Stomach smooth muscle (tissue), 2 donors: ENCODE measurements around the gene CARMIL3.
"Not testable (repeated sequence)": the region's sequence is repeated elsewhere in the genome, so short reads cannot be mapped to it uniquely, and the experiment has no call there.

Experiments
- H3K27ac ChIP-seq: one replicate; pipeline ENCODE4 v1.7.0; 2013; ENCODE audit warnings: mild to moderate bottlenecking, low read length, inconsistent platforms
- H3K27me3 ChIP-seq, 2 donors: one replicate each; pipeline ENCODE4 v1.7.0; 2013; ENCODE audit warnings: low read length in 2 of 2; ENCODE audit not compliant: insufficient read depth in 2 of 2, control insufficient read depth in 1 of 2
- H3K36me3 ChIP-seq, 2 donors: one replicate each; pipeline ENCODE4 v1.7.0; 2013; ENCODE audit warnings: low read length in 2 of 2; ENCODE audit not compliant: control insufficient read depth in 2 of 2, insufficient read depth in 2 of 2
- H3K4me1 ChIP-seq: one replicate; pipeline ENCODE4 v1.7.0; 2013; ENCODE audit warnings: low read length; ENCODE audit not compliant: control insufficient read depth, insufficient read depth
- H3K4me3 ChIP-seq, 2 donors: one replicate each; pipeline ENCODE4 v1.7.0; 2013; ENCODE audit warnings: low read length in 2 of 2
- H3K9ac ChIP-seq, 2 donors: one replicate each; pipeline ENCODE4 v1.7.0; 2013; ENCODE audit warnings: low read length in 2 of 2, mild to moderate bottlenecking in 1 of 2
- H3K9me3 ChIP-seq, 2 donors: one replicate each; pipeline ENCODE4 v1.7.0; 2013; ENCODE audit warnings: low read length in 2 of 2; ENCODE audit not compliant: control insufficient read depth in 2 of 2
- donor health status: healthy.
- donor health status: Pancreatic carcinoma.

CARMIL3 gene

DNA sequence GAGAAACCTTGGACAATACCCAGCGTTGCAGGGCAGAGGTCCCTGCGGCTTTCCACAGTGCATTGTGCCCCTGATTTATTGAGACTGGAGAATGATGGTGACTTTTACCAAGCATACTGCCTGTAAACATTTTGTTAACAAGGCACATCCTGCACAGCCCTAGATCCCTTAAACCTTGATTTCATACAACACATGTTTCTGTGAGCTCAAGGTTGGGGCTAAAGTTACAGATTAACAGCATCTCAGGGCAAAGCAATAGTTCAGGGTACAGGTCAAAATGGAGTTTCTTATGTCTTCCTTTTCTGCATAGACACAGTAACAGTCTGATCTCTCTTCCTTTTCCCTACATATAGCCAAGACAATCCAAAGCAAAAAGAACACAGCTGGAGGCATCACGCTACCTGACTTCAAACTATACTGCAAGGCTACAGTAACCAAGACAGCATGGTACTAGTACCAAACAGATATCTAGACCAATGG is 26.8 kb upstream of the CARMIL3 start:
- H3K9me3 ChIP-seq, H3K4me1 ChIP-seq, H3K27me3 ChIP-seq, H3K27ac ChIP-seq, H3K9ac ChIP-seq, H3K36me3 ChIP-seq, H3K4me3 ChIP-seq: not testable (repeated sequence)

DNA sequence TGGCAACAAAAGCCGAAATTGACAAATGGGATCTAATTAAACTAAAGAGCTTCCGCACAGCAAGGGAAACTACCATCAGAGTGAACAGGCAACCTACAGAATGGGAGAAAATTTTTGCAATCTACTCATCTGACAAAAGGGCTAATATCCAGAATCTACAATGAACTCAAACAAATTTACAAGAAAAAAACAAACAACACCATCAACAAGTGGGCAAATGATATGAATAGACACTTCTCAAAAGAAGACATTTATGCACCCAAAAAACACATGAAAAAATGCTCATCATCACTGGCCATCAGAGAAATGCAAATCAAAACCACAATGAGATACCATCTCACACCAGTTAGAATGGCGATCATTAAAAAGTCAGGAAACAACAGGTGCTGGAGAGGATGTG is 22.1 kb upstream of the CARMIL3 start:
- H3K9me3 ChIP-seq, H3K4me3 ChIP-seq, H3K36me3 ChIP-seq, H3K9ac ChIP-seq, H3K4me1 ChIP-seq, H3K27ac ChIP-seq, H3K27me3 ChIP-seq: not testable (repeated sequence)

DNA sequence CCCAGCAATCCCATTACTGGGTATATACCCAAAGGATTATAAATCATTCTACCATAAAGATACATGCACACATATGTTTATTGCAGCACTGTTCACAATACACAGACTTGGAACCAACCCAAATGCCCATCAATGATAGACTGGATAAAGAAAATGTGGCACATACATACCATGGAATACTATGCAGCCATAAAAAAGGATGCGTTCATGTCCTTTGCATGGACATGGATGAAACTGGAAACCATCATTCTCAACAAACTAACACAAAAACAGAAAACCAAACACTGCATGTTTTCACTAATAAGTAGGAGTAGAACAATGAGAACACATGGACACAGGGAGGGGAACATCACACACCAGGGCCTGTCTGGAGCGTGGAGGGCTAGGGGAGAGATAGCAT is 20.5 kb upstream of the CARMIL3 start:
- not testable (repeated sequence) for H3K9ac ChIP-seq, H3K36me3 ChIP-seq, H3K27ac ChIP-seq, H3K27me3 ChIP-seq, H3K9me3 ChIP-seq, H3K4me1 ChIP-seq, H3K4me3 ChIP-seq

DNA sequence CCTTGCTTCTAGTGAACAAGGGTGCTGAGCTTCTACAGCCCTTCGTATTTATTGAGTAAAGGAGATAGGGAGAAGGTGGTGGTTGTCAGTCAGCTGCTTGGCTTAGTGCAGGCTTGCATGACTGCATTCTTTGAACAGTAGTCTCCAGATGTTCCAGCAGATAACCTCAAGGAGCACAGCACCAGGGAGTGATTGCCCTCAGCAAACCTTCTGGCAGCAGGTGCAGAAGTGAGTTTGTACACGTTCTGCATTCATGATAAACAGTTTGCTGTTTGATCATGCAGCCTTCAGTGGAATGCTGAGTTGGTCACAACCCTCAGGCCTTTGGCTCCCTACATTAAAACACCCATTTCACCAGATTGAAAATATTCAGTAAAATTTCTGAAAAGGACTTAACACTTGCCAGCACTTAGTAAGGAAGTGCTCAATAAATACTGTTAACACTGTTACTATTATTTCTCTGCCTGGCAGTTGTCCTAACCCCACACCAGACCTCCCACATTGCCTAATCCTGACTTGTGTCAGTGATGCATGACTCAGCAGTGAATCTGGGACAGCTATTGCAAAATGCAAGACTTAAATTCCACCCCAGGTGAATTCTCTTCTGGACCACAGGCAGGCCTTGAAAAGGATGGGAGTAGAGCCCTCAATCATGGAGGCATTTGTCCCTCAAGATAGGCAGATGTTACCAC is 18.9 kb upstream of the CARMIL3 start:
- Histone ChIP-seq H3K27me3 (no peaks in the 10 kb centered on the region), H3K9ac (no peak overlapping the region), H3K27ac (no peak overlapping the region), H3K4me1 (peaks cover 5% of the 10 kb centered on the region), H3K36me3 (no peaks in the 10 kb centered on the region), H3K9me3 (no peaks in the 10 kb centered on the region), H3K4me3 (no peak overlapping the region)

DNA sequence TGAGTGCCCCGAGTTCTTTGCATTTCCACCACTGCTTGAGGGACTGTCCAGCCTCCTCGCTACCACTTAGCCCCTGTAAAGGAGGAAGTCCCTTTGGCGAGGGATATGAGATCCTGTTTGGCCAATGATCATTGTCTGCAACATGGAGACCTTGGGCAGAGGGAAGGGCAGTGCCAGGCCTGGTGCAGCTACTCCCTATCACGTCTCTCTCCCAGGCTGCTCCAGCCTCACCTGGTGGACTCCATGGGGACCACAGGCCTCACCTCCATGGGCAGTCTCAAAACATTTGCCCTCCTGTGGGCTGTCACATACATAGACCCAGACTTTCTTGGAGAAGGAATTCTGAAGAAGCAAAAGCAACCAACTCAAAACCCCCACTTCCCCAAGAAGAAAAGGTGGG is 16.0 kb upstream of the CARMIL3 start:
- not testable (repeated sequence) for H3K27me3 ChIP-seq, H3K4me1 ChIP-seq, H3K36me3 ChIP-seq, H3K9ac ChIP-seq, H3K9me3 ChIP-seq
- peak overlapping the region; percentile 87 for H3K27ac ChIP-seq
- H3K4me3 ChIP-seq = peak overlapping the region; percentile 74 to 82

DNA sequence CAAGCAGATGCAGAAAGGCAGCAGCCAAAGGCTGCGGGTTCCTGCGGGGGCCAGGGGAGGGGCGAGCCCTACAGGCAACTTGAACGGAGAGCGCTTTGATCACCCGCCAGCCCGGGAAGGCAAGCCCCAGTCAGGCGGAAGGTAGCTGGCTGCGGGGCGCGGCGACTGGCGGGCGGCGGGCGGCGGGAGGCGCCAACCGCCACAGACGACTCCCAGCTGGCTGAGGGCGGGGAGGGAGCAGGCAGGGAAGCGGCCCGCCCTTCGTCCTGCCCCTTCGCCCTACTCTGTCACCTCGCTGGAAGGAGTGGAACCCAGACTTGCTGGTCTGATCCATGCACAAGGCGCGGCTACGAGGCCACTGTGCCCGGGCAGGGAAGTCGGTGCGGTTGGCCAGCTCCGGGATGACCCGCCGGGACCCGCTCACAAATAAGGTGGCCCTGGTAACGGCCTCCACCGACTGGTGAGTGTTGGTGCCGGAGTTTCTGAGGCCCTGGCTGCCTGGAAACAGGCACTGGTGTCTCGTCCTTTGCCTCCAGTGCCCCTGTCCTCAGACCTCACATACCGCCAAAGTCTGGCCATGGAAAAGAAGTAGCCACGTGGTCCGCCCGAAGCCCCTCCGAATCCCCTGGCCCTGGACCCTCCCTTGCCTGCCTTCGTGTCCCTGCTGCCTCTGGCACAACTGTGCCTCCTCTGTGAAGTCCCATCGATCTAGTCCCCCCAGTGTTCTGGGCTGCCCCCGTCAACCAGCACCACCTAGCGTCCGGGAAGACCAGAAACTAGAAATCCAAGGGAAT is 15.4 kb upstream of the CARMIL3 start:
- peak overlapping the region; percentile 74 to 82 for H3K4me3 ChIP-seq
- H3K27me3 ChIP-seq = no peaks in the 10 kb centered on the region
- peaks cover 5% of the 10 kb centered on the region for H3K4me1 ChIP-seq
- H3K9ac ChIP-seq = peak overlapping the region; percentile 58 to 75
- peak overlapping the region; percentile 87 for H3K27ac ChIP-seq
- no peaks in the 10 kb centered on the region for H3K36me3 ChIP-seq
- no peaks in the 10 kb centered on the region for H3K9me3 ChIP-seq

DNA sequence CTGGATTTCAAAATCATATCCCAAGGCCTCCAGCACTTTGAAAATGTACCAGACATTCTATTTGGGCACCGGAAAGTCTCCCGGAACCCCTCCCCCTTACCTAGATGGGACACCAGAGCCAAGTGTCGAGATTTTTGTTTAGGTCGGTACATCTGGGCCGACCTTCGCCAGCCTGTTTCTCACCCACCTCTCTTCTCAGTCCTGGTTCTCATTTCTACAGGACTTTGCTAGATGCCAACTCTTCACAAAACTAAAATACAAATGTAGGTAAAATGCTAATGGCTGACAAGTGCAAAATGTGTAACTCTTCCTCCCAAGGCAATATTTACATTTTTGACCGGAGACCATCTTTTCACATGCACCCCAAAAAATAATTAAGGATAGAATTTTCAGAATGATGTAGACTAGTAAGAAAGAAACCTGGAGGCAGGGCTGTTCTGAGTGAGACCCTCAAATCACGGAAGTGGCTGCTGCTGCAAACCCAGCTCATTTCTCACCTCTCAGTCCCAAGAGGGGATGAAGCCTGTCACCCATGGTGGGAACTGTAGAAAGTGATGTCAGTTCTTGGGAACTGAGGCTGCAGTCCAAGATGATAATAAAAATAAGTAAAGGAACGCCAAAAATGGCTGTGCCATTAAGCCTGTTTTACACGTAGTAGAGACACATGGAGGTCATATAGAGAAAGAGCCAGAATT is 14.7 kb upstream of the CARMIL3 start:
- not testable (repeated sequence) for H3K9me3 ChIP-seq, H3K27me3 ChIP-seq, H3K36me3 ChIP-seq, H3K4me1 ChIP-seq
- peak overlapping the region; percentile 58 to 75 for H3K9ac ChIP-seq
- peak overlapping the region; percentile 74 to 82 for H3K4me3 ChIP-seq
- peak overlapping the region; percentile 87 for H3K27ac ChIP-seq

DNA sequence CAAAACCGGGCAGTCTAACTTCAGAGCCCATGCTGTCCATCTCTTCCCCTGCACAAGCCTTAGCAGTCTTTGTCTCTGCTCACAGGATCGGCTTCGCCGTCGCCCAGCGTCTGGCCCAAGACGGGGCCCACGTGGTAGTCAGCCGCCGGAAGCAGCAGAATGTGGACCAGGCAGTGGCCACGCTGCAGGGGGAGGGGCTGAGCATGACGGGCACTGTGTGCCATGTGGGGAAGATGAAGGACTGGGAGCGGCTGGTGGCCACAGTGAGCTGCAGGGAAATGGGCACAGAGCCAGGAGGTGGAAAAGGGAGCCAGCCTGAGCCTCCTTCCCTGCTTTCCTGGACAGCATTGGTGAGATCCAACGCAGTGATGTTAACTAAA is 14.2 kb upstream of the CARMIL3 start:
- no peaks in the 10 kb centered on the region for H3K36me3 ChIP-seq

DNA sequence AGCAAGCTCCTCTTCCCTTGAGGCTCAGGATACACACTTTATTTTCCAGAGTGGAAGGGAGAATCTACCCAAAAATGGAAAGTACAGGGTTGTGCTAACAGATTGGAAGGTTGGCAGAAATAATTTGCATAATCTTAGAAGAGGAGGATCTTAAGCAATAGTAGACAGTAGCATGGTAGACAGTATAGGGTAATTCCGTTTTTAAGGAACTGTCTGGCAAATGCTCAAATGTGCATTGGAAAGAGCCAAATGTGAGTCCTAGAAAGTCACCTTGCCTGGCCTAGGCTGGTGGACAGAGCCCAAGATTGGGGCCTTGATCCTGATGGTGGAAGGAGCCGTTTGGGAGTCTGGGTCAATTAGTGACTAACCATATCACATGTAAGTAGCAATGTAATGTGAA is 13.1 kb upstream of the CARMIL3 start:
- H3K36me3 ChIP-seq = no peaks in the 10 kb centered on the region
- no peak overlapping the region for H3K9ac ChIP-seq
- no peaks in the 10 kb centered on the region for H3K9me3 ChIP-seq
- no peak overlapping the region for H3K4me3 ChIP-seq
- no peak overlapping the region for H3K27ac ChIP-seq
- peaks cover 5% of the 10 kb centered on the region for H3K4me1 ChIP-seq
- H3K27me3 ChIP-seq = no peaks in the 10 kb centered on the region

More for the DNA sequence above, 14.2 kb upstream of the CARMIL3 start:
- no peaks in the 10 kb centered on the region for H3K9me3 ChIP-seq
- H3K27ac ChIP-seq = no peak overlapping the region
- H3K4me1 ChIP-seq = peaks cover 5% of the 10 kb centered on the region
- no peak overlapping the region for H3K4me3 ChIP-seq
- no peaks in the 10 kb centered on the region for H3K27me3 ChIP-seq
- H3K9ac ChIP-seq = no peak overlapping the region

DNA sequence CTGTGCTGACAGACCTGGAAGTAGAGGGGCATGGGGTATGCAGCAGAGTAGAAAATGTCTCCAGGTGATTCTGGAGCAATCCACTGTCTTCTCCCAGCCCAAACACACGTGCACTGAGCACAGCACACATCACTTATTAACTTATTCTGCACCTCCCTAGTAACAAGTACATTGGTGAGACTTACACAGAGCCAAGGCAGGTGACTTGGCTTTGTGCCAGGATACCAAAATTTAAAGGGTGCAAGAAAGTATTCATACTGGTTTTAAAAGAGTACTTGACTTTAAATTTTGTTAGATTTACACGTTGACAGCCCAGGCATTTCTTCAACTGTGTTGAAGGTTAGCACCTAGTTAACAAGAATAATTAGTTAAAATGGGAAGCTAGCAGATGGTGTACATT is 11.1 kb upstream of the CARMIL3 start:
- no peak overlapping the region for H3K9ac ChIP-seq
- H3K4me1 ChIP-seq = peaks cover 5% of the 10 kb centered on the region
- no peak overlapping the region for H3K27ac ChIP-seq
- no peaks in the 10 kb centered on the region for H3K9me3 ChIP-seq
- H3K4me3 ChIP-seq = no peak overlapping the region
- H3K27me3 ChIP-seq = no peaks in the 10 kb centered on the region
- H3K36me3 ChIP-seq = no peaks in the 10 kb centered on the region

DNA sequence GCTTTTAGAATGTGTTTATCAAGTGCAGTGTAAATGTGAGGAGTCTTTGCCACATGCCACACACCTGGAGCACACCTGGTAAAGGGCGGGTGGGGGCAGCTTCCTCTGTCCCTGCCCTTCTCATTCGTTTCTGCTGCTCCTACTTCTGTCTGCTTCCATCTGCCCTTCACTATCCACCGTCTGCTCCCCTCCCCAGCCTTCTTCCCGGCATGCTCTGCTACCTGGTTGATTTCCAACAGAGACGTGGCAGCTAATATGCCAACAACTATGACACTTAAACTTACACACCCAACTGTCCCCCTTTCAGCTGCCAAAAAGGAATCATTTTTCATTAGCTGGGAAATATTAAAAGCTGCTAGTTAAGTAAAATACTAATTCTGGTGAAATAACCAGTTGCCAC is 9.1 kb upstream of the CARMIL3 start:
- H3K27ac ChIP-seq = no peak overlapping the region
- no peak overlapping the region for H3K4me3 ChIP-seq
- H3K4me1 ChIP-seq = no peaks in the 10 kb centered on the region
- H3K9me3 ChIP-seq = no peaks in the 10 kb centered on the region
- H3K27me3 ChIP-seq = no peaks in the 10 kb centered on the region
- no peaks in the 10 kb centered on the region for H3K36me3 ChIP-seq
- no peak overlapping the region for H3K9ac ChIP-seq
